Heart left ventricle (tissue), 16 donors: ENCODE measurements around the gene SLC16A8. TPM values are rescaled to one million over a fixed set of nuclear protein-coding genes. Genes with fewer than 3 reads are reported as not detected.

ENCODE experiments used
- ATAC-seq, 4 donors: fragments of 200-7000 bp; cut with Tn5 transposase; one replicate each; pipeline ENCODE4 v1.9.1; 2020 to 2022; ENCODE audit warnings: moderate library complexity in 4 of 4, mild to moderate bottlenecking in 3 of 4, moderate number of reproducible peaks in 1 of 4
- DNase-seq, 5 donors: peaks; one replicate each; pipeline ENCODE4 v3.0.0-alpha.2; 2020
- H3K27ac ChIP-seq, 12 donors: fragments of 200-600 bp; sonication (generic) in 4 of 12; one replicate each; pipeline versions ENCODE4 v1.5.0 to v1.8.0; 2016 to 2022; ENCODE audit warnings: mild to moderate bottlenecking in 2 of 12
- H3K27me3 ChIP-seq, 9 donors: fragments of 200-600 bp; sonication (generic) in 2 of 9; one replicate each; pipeline versions ENCODE4 v1.5.1 to v1.8.0; 2016 to 2022; ENCODE audit warnings: mild to moderate bottlenecking in 3 of 9
- H3K36me3 ChIP-seq, 9 donors: fragments of 200-600 bp; sonication (generic) in 2 of 9; one replicate each; pipeline versions ENCODE4 v1.5.0 to v1.8.0; 2018 to 2022; ENCODE audit warnings: mild to moderate bottlenecking in 2 of 9
- H3K4me1 ChIP-seq, 12 donors: fragments of 200-600 bp; sonication (generic) in 4 of 12; one replicate each; pipeline versions ENCODE4 v1.5.0 to v1.8.0; 2016 to 2022; ENCODE audit warnings: mild to moderate bottlenecking in 3 of 12
- H3K4me3 ChIP-seq, 12 donors: fragments of 200-600 bp; sonication (generic) in 4 of 12; one replicate each; pipeline versions ENCODE4 v1.5.0 to v1.8.0; 2017 to 2022; ENCODE audit warnings: mild to moderate bottlenecking in 9 of 12, moderate library complexity in 4 of 12
- H3K9me3 ChIP-seq, 12 donors: fragments of 200-600 bp; sonication (generic) in 4 of 12; one replicate each; pipeline versions ENCODE4 v1.5.0 to v1.8.0; 2016 to 2022; ENCODE audit warnings: mild to moderate bottlenecking in 1 of 12
- POLR2A ChIP-seq, 2 donors: fragments of 450-650 bp; IDR thresholded peaks; one replicate each; pipeline ENCODE4 v1.6.1; 2017; ENCODE audit warnings: antibody characterized with exemption in 2 of 2, mild to moderate bottlenecking in 2 of 2, moderate library complexity in 2 of 2
- WGBS, 4 donors: extraction: QIAGEN DNeasy Blood & Tissue Kit in 2 of 4; methylation state at CpG; one replicate each; pipeline versions ENCODE4 v1.1.5 to v1.1.7; 2013 to 2018; 5-methylcytosine and 5-hydroxymethylcytosine counted together
- intact Hi-C, 10 donors: fragments of 100-400 bp; cut with DNase I; formaldehyde crosslinking; loops; one replicate each; pipeline versions ENCODE4 v1.11.1 to v1.14.2; 2022
- polyA plus RNA-seq, 2 donors: library from polyadenylated mRNA; stranded (reverse); fragments of 200-250 nt; gene quantifications; one replicate each; pipeline ENCODE4 v1.2.3, GENCODE V29; 2013
- total RNA-seq, 9 donors: library from RNA; depleted of rRNA in 2 of 9; stranded (reverse); fragments of >200 nt in 2 of 9; fragmentation: NEBNext Ultra II Directional in 3 of 9; extraction: Animal tissue kit (Norgen Biotek cat#: 25700) in 3 of 9; gene quantifications; one replicate each; pipeline versions ENCODE4 v1.1.0 to v1.2.4, GENCODE V29; 2016 to 2023
- TF ChIP-seq, protein P1 (sequence below), 12 donors: fragments of 200-600 bp; sonication (generic) in 4 of 12; IDR thresholded peaks; one replicate each; pipeline versions ENCODE4 v1.5.0 to v1.8.0; 2018 to 2022; ENCODE audit warnings: antibody characterized with exemption in 12 of 12, mild to moderate bottlenecking in 5 of 12
- donor health status: ischemic (EF 13 %, LVEDD 7.1; RV severe dilation, severe dysfunction).
- donor health status: healthy with polysubstance abuse.
- donor health status: DM: no; HTN: yes; CAD: no.
- donor health status: DM: no; HTN: no; CAD: no.
- donor health status: ischemic (EF 25% LVEDD 6.9; RV normal size, moderate dysfunction).
- donor health status: ischemic (EF 25% LVEDD 5.7; RV mildly dilated, moderate dysfunction).
- donor health status: healthy.
- donor health status: DM: yes; HTN: yes; CAD: no.
- donor health status: ischemic (EF 35%, LVEDD 5.7; RV mildly dilated, moderate dysfunction).
- donor health status: nonischemic (EF 11% LVEDD 7.7; RV severe dilation, severe dysfunction).
- donor health status: DM: yes; HTN: yes; CAD: no.
- donor health status: PGD.
- donor health status: ischemic (EF 29% LVEDD 5.4; RV normal size, mild dysfunction).
- donor health status: nonischemic (EF 23%, LVEDD 6.1; RV moderate dilation, normal function).

Gene SLC16A8
- total and polyA plus RNA-seq, 11 donors = 0.34 TPM; not detected in 10

- H3K27me3 ChIP-seq = no peaks in the 10 kb centered on the region
- TF ChIP-seq, protein P1, sequence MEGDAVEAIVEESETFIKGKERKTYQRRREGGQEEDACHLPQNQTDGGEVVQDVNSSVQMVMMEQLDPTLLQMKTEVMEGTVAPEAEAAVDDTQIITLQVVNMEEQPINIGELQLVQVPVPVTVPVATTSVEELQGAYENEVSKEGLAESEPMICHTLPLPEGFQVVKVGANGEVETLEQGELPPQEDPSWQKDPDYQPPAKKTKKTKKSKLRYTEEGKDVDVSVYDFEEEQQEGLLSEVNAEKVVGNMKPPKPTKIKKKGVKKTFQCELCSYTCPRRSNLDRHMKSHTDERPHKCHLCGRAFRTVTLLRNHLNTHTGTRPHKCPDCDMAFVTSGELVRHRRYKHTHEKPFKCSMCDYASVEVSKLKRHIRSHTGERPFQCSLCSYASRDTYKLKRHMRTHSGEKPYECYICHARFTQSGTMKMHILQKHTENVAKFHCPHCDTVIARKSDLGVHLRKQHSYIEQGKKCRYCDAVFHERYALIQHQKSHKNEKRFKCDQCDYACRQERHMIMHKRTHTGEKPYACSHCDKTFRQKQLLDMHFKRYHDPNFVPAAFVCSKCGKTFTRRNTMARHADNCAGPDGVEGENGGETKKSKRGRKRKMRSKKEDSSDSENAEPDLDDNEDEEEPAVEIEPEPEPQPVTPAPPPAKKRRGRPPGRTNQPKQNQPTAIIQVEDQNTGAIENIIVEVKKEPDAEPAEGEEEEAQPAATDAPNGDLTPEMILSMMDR (IDR thresholded peaks at IDR 0.05) = peak in 4 of 12 donors; percentile 6 to 23 (median 16)
- no peak for TF ChIP-seq POLR2A (IDR thresholded peaks at IDR 0.05)
- H3K4me3 ChIP-seq = peak within 1 kb of the TSS; percentile 38 to 88 (median 66)
- ATAC-seq (peak; percentile 86 to 95 (median 94)), DNase-seq (peak; percentile 88 to 93 (median 90))
- peaks cover 0 to 27% (median 11%) of the 10 kb centered on the region in 9 donors for H3K36me3 ChIP-seq
- WGBS, 4 donors = 2 to 5% (median 4%) methylated on average over 26 to 47 of the region's 47 CpGs
- intact Hi-C loops = loop anchor here in 5 of 10 donors (5.0 to 10.0 kb wide), 9 partner anchors 48 to 648 kb away; partner anchors contain the start of genes DMC1 (in 2 of the 5), DDX17 (in 1 of the 5), GTPBP1 (in 1 of the 5) and JOSD1 (in 1 of the 5)
- peaks cover 0 to 22% (median 11%) of the 10 kb centered on the region in 12 donors for H3K4me1 ChIP-seq
- H3K27ac ChIP-seq = peak within 1 kb of the TSS; percentile 1 to 88 (median 82)
- no peaks in the 10 kb centered on the region for H3K9me3 ChIP-seq
These were observed 26.8 kb downstream of the SLC16A8 start, which contains the start of gene PICK1 for GRCh38 chr22:38056969-38057891. Gene PICK1, plus strand, starts transcription at chr22:38057404. Its CDS starts 406 bp downstream, at chr22:38057810.

- no peaks in the 10 kb centered on the region for H3K9me3 ChIP-seq
- ATAC-seq (peak in 3 of 4 donors; percentile 74 to 79 (median 75)), DNase-seq (peak; percentile 71 to 89 (median 76))
- TF ChIP-seq, protein P1 (IDR thresholded peaks at IDR 0.05) = peak; percentile 73 to 91 (median 87)
- TF ChIP-seq POLR2A (IDR thresholded peaks at IDR 0.05) = no peak
- H3K27ac ChIP-seq = peak overlapping the region in 1 of 12 donors; percentile 24
- intact Hi-C loops = loop anchor here (2.0 to 10.0 kb wide), 15 partner anchors 50 to 653 kb away; partner anchors contain the start of genes DMC1 (in 8 of the 10), DDX17 (in 1 of the 10), GTPBP1 (in 1 of the 10) and JOSD1 (in 1 of the 10)
- no peaks in the 10 kb centered on the region for H3K36me3 ChIP-seq
- H3K4me1 ChIP-seq = peaks cover 0 to 16% (median 7%) of the 10 kb centered on the region in 12 donors
- no peaks in the 10 kb centered on the region for H3K27me3 ChIP-seq
- WGBS, 4 donors = 29 to 33% (median 31%) methylated on average over 27 to 30 of the region's 30 CpGs
- H3K4me3 ChIP-seq = no peak overlapping the region
These were observed 31.8 kb downstream of the SLC16A8 start for GRCh38 chr22:38051900-38052862.

GRCh38 chr22:38051261-38051660 is 32.7 kb downstream of the SLC16A8 start:
- H3K27ac ChIP-seq = peak overlapping the region in 1 of 12 donors; percentile 47
- intact Hi-C loops = loop anchor here in 9 of 10 donors (5.0 to 10.0 kb wide), 12 partner anchors 51 to 654 kb away; partner anchors contain the start of genes DMC1 (in 6 of the 9), DDX17 (in 1 of the 9), GTPBP1 (in 1 of the 9) and JOSD1 (in 1 of the 9)
- no peaks in the 10 kb centered on the region for H3K27me3 ChIP-seq
- TF ChIP-seq, protein P1 (IDR thresholded peaks at IDR 0.05) = no peak
- TF ChIP-seq POLR2A (IDR thresholded peaks at IDR 0.05) = no peak
- ATAC-seq (no peak), DNase-seq (no peak)
- no peaks in the 10 kb centered on the region for H3K36me3 ChIP-seq
- WGBS, 4 donors = 70 to 81% (median 76%) methylated on average over 7 to 8 of the region's 8 CpGs
- peaks cover 0 to 8% (median 1%) of the 10 kb centered on the region in 12 donors for H3K4me1 ChIP-seq
- H3K4me3 ChIP-seq = no peak overlapping the region
- H3K9me3 ChIP-seq = no peaks in the 10 kb centered on the region
